ENCODE results near the gene CCDC182. TPM values are rescaled to one million over a fixed set of nuclear protein-coding genes. Genes with fewer than 3 reads are reported as not detected.

CCDC182 gene
- total RNA-seq, 1 donor from 2014 or later: not detected

DNA sequence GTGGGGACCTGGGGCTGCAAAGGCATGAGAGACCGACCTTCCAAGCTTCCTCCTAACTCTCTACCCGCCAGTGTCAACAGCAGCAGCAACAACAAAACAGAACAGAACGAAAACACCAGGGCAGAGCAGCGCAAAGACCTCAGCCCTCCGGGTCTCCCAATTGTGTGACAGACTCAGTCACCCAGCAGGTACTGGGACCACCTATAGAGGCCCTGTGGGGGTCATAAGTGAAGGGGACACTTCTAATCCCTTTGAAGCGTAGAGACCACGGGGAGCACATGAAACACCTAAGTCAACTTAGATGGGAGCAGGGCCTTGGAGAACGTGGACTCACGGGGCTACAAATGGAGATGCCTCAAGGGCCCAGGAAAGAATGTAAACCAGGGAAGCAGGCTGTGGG lies 12.6 kb upstream of the CCDC182 start:
- no peak for DNase-seq (ENCODE audit: low spot score)

DNA sequence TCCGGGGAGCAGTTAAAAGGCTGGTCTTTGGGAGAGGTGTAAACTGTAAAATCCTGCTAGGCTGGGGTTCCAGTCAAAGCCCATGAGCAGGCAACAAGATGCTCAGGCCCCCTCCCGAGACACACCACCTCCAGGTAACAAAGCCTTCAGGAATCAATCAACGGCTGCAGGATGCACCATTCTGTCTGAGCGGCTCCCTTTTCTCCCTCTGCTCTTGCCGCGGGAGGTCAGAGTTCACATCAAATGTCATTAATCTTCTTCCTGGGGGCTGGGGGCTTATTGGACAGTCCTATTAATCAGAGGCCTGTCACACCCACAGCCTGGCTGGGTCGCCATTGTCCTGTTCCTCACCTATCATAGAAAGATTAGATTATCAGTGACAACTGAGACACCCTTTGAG lies 11.9 kb upstream of the CCDC182 start:
- DNase-seq (ENCODE audit: low spot score): no peak

GRCh38 chr17:57755480-57756070 lies 10.5 kb upstream of the CCDC182 start:
- no peak for DNase-seq (ENCODE audit: low spot score)

GRCh38 chr17:57752031-57752905 lies 7.2 kb upstream of the CCDC182 start:
- DNase-seq (ENCODE audit: low spot score): no peak

GRCh38 chr17:57751348-57751971 lies 6.4 kb upstream of the CCDC182 start:
- no peak for DNase-seq (ENCODE audit: low spot score)

GRCh38 chr17:57750895-57751294 lies 5.8 kb upstream of the CCDC182 start:
- no peak for DNase-seq (ENCODE audit: low spot score)

- DNase-seq (ENCODE audit: low spot score): no peak
These were observed 5.2 kb upstream of the CCDC182 start for GRCh38 chr17:57750109-57750871.

DNA sequence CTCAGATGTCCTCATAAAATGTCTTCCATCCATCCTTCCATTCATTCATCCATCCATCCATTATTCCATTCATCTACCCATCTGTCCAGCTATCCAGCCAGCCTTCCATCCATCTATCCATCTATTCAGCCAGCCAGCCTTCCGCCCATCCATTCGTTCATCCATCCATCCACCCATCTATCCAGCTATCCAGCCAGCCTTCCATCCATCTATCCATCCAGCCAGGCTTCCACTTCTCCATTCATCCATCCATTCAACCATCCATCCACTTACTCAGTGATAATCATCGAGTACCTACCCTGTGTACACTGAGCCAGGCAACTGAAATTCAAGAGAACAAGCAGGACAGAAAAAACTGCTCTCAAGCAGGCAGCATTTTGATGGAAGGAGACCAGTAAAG lies 4.6 kb upstream of the CCDC182 start:
- DNase-seq (ENCODE audit: low spot score): no peak

DNA sequence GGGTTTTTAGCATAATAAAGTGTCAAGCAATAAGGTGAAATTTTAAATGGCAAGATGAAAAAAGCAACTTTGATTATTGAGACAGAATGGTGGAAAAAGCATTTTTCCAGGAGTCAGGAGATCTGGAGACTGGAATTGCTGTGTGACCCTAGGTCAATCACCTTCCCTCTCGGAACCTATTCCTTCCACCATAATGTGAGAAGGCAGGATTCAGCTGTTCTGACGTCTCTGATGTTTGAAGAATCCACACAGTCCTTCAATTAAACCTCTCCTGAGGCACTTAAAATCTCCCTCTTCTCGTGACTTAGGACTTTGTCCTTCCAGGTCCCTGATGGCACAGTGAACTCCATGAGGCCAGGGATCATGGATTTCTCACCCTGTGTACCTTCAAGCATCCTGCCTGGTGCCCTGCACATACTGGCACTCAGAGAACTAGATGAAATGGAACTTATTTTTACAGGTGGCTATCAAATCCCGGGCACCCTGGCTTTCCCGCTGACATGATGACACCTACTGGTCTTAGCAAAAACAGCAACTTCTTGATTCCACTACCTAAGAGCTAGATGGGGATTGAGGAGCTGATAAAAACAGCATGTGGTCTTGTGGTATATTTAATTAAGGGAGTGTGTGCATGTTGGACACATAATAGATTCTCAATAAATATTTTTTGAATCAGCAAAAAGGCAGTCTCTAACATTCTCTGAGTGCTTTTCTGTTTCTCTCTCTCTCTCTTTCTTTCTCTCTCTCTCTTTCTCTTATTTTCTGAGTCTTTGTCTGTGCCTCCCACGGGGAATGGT lies 2.3 kb upstream of the CCDC182 start:
- peak; percentile 19 for DNase-seq (ENCODE audit: low spot score)

- no peak for DNase-seq (ENCODE audit: low spot score)
These were observed 1.1 kb upstream of the CCDC182 start for GRCh38 chr17:57746221-57746620.

GRCh38 chr17:57744195-57745170 lies 616 bp downstream of the CCDC182 start:
- DNase-seq (ENCODE audit: low spot score): no peak

DNA sequence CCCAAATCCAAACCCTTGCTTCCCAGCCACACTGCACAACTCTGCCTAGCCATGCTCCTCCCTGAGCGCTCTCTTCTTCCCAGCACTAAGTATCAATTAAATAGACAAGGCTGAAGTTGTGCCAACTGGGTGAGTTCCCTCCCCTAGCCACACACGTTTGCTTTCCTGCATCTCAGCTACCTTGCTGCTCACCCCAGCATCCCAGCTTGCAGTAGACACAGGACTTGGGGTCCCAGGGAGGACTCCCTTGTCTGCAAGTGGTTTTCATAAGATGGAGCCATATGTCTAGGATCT lies 4.9 kb downstream of the CCDC182 start:
- no peak for DNase-seq (ENCODE audit: low spot score)

DNA sequence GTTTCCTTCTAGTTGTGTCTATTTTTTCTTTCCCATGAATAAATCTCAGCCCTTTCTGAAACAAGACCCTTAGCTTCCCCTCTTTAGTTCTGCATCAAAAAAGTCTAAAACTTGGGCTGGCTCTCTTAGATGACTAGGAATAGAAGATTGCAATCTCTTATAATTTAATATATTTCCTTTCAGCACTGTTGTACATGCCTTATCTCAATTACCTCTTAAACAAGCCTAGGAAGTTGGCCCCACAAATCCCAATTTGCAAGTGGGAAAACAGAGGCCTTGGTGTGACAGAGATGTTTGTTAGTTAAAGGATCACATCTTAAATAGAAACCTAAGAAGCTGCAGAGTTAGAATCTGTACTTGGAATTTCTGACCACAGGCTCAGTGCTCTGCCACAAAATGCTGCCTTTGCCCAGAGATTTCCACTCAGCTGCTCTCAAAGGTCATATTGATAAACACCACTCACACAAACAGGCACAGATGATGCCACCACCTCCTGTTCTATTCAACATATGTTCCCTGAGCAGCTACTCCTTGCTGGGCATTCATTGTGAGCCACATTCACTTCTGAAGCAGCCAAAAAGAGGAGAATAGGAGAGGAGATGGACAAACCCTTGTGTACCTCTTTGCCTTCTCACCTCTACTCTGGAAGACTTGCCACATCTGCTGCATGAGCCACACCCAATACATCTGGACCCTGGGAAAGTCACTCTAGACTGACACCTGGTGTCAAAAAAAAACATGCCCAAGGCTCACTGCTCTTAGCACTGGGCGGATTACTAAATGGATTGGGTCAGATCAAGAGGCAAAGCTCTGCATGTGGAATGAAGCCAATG lies 5.5 kb downstream of the CCDC182 start:
- DNase-seq (ENCODE audit: low spot score): no peak

- DNase-seq (ENCODE audit: low spot score): no peak
These were observed 7.6 kb downstream of the CCDC182 start for GRCh38 chr17:57737450-57737849.

GRCh38 chr17:57735707-57736106 lies 9.4 kb downstream of the CCDC182 start:
- no peak for DNase-seq (ENCODE audit: low spot score)

GRCh38 chr17:57735230-57735629 lies 9.9 kb downstream of the CCDC182 start:
- no peak for DNase-seq (ENCODE audit: low spot score)

- DNase-seq (ENCODE audit: low spot score): no peak
These were observed 12.0 kb downstream of the CCDC182 start for GRCh38 chr17:57733085-57733484.

DNA sequence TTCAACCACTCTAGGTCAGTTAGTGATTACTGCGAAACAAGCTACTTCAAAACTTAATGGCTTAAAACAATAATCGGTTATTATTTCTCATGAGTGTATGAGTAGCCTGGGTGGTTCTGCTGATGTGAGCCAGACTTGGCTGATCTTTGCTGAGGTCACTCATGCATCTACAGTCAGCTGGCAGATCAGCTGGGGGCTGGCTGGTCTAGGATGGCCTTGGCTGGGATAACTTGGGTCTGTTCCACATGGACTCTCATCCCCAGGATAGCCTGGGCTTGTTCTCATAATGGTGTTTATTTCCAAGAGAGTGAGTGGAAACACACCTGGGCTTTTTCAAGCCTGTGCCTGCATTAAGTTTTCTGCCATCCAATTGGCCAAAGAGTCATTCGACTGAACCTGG lies 13.0 kb downstream of the CCDC182 start:
- no peak for DNase-seq (ENCODE audit: low spot score)

- no peak for DNase-seq (ENCODE audit: low spot score)
These were observed 14.9 kb downstream of the CCDC182 start for GRCh38 chr17:57730026-57730701.

Data from mucosa of gallbladder (tissue), 1 donor.